ENCODE data around the gene CREB5. TPM values are rescaled to one million over a fixed set of nuclear protein-coding genes. Genes with fewer than 3 reads are reported as not detected.
"Not testable (repeated sequence)": the region's sequence is repeated elsewhere in the genome, so short reads cannot be mapped to it uniquely, and the experiment has no call there.

CREB5 gene
- total and polyA plus RNA-seq, 11 donors = 7.6 to 38.7 (median 15.2) TPM

DNA sequence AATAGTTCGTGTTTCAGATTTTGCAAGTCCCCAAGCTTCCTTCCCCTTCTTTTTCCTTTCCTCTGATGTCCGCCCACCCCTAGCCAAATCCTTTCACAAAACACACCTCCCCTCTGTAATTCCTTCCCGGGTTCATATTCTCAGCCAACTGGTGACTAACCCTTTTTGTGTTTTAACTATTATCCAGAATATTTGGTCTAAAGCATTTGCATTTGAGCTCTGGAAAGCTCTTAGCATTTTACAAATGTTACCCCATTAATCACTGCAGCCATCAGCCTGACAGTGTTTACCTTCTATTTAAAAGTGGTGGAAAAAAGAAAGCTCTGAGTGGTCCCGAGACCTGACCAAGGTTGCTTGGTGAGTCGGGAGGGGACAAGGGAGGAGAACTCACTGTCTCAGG is 139.0 kb downstream of the CREB5 start:
- peaks cover 0 to 15% (median 4%) of the 10 kb centered on the region in 12 donors for H3K9me3 ChIP-seq
- no peak for DNase-seq
- H3K27ac ChIP-seq = no peak overlapping the region
- H3K4me3 ChIP-seq = no peak overlapping the region
- TF ChIP-seq, protein P1, sequence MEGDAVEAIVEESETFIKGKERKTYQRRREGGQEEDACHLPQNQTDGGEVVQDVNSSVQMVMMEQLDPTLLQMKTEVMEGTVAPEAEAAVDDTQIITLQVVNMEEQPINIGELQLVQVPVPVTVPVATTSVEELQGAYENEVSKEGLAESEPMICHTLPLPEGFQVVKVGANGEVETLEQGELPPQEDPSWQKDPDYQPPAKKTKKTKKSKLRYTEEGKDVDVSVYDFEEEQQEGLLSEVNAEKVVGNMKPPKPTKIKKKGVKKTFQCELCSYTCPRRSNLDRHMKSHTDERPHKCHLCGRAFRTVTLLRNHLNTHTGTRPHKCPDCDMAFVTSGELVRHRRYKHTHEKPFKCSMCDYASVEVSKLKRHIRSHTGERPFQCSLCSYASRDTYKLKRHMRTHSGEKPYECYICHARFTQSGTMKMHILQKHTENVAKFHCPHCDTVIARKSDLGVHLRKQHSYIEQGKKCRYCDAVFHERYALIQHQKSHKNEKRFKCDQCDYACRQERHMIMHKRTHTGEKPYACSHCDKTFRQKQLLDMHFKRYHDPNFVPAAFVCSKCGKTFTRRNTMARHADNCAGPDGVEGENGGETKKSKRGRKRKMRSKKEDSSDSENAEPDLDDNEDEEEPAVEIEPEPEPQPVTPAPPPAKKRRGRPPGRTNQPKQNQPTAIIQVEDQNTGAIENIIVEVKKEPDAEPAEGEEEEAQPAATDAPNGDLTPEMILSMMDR (IDR thresholded peaks at IDR 0.05) = no peak
- no peak for TF ChIP-seq POLR2A (IDR thresholded peaks at IDR 0.05)
- no peaks in the 10 kb centered on the region for H3K27me3 ChIP-seq
- intact Hi-C loops (cut with DNase I) = no loop called here
- 51 to 64% (median 55%) methylated on average over 5 of the region's 5 CpGs for WGBS, 4 donors
- ATAC-seq = peak in 1 of 4 donors; percentile 34
- peaks cover 0 to 31% (median 4%) of the 10 kb centered on the region in 12 donors for H3K4me1 ChIP-seq
- no peaks in the 10 kb centered on the region for H3K36me3 ChIP-seq

DNA sequence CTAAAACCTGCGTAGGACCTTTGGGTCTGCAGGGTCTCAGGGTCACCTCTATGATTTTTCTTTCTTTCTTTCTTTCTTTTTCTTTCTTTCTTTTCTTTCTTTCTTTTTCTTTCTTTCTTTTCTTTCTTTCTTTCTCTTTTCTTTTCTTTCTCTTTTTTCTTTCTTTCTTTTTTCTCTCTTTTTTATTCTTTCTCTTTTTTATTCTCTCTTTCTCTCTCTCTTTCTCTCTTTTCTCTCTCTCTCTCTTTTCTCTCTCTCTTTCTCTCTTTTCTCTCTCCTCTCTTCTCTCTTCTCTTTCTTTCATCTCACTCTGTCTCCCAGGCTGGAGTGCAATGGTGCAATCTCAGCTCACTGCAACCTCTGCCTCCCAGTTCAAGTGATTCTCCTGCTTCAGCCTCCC is 139.4 kb downstream of the CREB5 start:
- WGBS, 4 donors = 84 to 96% (median 89%) methylated on average over 1 of the region's 1 CpG
- intact Hi-C loops (cut with DNase I); H3K27me3 ChIP-seq; H3K27ac ChIP-seq; ATAC-seq; H3K36me3 ChIP-seq; H3K4me3 ChIP-seq; DNase-seq: not testable (repeated sequence)
- H3K4me1 ChIP-seq = peaks cover 0 to 31% (median 4%) of the 10 kb centered on the region in 12 donors
- peaks cover 0 to 10% (median 2%) of the 10 kb centered on the region in 12 donors for H3K9me3 ChIP-seq

DNA sequence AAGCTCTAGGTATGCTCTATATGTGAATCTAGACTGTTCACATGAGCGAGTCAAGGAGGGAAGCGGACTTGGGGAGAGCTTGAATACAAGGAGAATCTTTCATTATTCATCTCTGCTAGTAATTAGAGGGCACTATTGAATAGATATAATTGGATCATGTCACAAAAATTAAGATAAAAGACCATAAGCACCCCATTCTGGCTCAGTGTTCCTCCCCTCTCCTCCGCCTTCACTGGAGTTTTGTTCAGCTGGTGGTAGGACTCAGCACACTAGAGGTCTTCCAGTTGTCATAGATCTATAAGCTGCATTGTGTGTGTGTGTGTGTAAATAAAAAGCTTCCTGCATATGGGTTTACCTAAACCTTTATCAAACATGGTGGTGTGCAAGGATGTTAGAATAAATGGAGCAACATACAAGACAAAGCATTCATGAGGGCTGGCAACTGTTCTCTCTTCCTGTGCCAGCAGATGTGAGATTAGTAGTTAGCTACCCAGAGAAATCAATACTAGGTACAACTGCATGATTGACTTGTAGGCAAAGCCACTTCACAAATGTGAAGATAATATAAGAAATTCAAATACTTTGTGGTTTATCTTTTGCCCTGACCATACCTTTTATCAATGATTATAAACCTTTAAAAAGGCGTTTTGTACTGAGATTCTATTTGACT is 142.6 kb downstream of the CREB5 start:
- H3K4me1 ChIP-seq = peaks cover 0 to 31% (median 4%) of the 10 kb centered on the region in 12 donors
- no peaks in the 10 kb centered on the region for H3K9me3 ChIP-seq
- H3K27ac ChIP-seq = no peak overlapping the region
- DNase-seq (no peak), ATAC-seq (no peak)
- no peak overlapping the region for H3K4me3 ChIP-seq
- H3K36me3 ChIP-seq = no peaks in the 10 kb centered on the region
- TF ChIP-seq, protein P1 (IDR thresholded peaks at IDR 0.05) = no peak
- no peak for TF ChIP-seq POLR2A (IDR thresholded peaks at IDR 0.05)
- intact Hi-C loops (cut with DNase I) = no loop called here
- WGBS, 4 donors = 94 to 96% (median 95%) methylated on average over 4 of the region's 4 CpGs
- H3K27me3 ChIP-seq = no peaks in the 10 kb centered on the region

DNA sequence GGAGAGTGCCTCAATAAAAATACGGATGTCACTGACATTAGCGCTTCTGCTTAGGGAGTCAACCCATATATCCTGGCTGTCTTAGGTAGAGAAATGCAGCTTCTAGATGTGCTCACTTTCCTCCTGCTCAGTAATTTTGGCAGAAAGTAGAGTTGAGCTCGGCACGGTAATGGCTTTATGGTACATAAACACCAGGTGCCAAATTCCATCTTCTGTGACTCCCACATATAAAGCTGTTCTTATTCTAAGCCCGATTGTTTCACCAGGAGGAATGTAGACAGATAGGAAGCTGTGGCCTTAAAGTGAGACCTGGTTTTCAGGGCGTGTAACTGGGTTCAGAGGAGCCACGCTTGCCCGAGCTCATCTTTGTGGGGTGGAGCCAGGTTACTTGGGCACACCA is 143.7 kb downstream of the CREB5 start:
- H3K27me3 ChIP-seq = no peaks in the 10 kb centered on the region
- intact Hi-C loops (cut with DNase I) = no loop called here
- no peak for ATAC-seq
- TF ChIP-seq, protein P1 (IDR thresholded peaks at IDR 0.05) = no peak
- TF ChIP-seq POLR2A (IDR thresholded peaks at IDR 0.05) = no peak
- no peaks in the 10 kb centered on the region for H3K36me3 ChIP-seq
- peaks cover 0 to 29% (median 4%) of the 10 kb centered on the region in 12 donors for H3K4me1 ChIP-seq
- H3K4me3 ChIP-seq = no peak overlapping the region
- no peaks in the 10 kb centered on the region for H3K9me3 ChIP-seq
- no peak for DNase-seq
- WGBS, 4 donors = 63 to 72% (median 72%) methylated on average over 8 of the region's 8 CpGs
- no peak overlapping the region for H3K27ac ChIP-seq

DNA sequence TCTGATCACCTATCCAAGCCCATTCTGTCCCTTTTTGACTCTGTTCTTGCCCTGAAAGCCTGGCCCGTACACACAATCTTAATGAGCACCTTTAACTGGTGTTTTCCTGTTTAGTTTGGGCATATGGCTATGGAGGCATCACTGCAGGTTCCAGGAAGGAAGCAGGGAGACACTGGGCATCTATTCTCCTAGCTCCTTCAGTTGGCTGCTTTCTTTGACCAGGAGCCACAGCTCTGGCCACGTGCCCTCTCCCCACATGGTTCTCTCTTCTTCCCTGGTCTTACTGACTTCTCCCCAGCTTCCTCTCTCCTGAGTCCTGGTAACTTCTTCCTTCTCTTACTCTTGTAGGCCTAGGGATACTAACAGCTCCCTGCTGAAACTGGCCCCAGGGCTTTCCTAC is 144.4 kb downstream of the CREB5 start:
- Histone ChIP-seq H3K4me3 (no peak overlapping the region), H3K27me3 (no peaks in the 10 kb centered on the region), H3K9me3 (no peaks in the 10 kb centered on the region), H3K4me1 (peaks cover 0 to 24% (median 0%) of the 10 kb centered on the region in 12 donors), H3K27ac (no peak overlapping the region), H3K36me3 (no peaks in the 10 kb centered on the region)
- DNase-seq (no peak), ATAC-seq (no peak)
- 64 to 83% (median 76%) methylated on average over 2 of the region's 2 CpGs for WGBS, 4 donors
- intact Hi-C loops (cut with DNase I) = no loop called here
- TF ChIP-seq POLR2A (IDR thresholded peaks at IDR 0.05) = no peak
- TF ChIP-seq, protein P1 (IDR thresholded peaks at IDR 0.05) = no peak
